Mesenchymal stem cell (in vitro differentiated cells and primary cell): Measurements from ENCODE around the gene NTHL1.
A peak's percentile ranks its signal among the peaks of the same experiment; 100 is the strongest.

ENCODE experiments used
- DNase-seq: peaks from one replicate; pipeline ENCODE4 v3.0.0-alpha.2; 2013
- H2AFZ ChIP-seq: one replicate; pipeline ENCODE4 v1.6.1; 2013; ENCODE audit warnings: low read depth, mild to moderate bottlenecking, control low read depth, inconsistent platforms, low read length, moderate library complexity
- H2AK5ac ChIP-seq: 2 replicates; pipeline ENCODE4 v1.6.1; 2013; ENCODE audit warnings: low read length, moderate library complexity, mild to moderate bottlenecking, inconsistent platforms; ENCODE audit not compliant: severe bottlenecking
- H2BK120ac ChIP-seq: one replicate; pipeline ENCODE4 v1.6.1; 2013; ENCODE audit warnings: low read depth, mild to moderate bottlenecking, inconsistent platforms, low read length, moderate library complexity
- H2BK12ac ChIP-seq, 2 experiments: one replicate each; pipeline ENCODE4 v1.6.1; 2013; ENCODE audit warnings: inconsistent platforms in 2 of 2, low read length in 2 of 2, mild to moderate bottlenecking in 2 of 2, moderate library complexity in 2 of 2, control low read depth in 1 of 2
- H2BK15ac ChIP-seq: one replicate; pipeline ENCODE4 v1.6.1; 2013; ENCODE audit warnings: mild to moderate bottlenecking, low read depth, inconsistent platforms; ENCODE audit not compliant: poor library complexity, severe bottlenecking
- H2BK5ac ChIP-seq: 2 replicates; pipeline ENCODE4 v1.6.1; 2013; ENCODE audit warnings: low read depth, mild to moderate bottlenecking, low read length, control low read depth, inconsistent platforms; ENCODE audit not compliant: poor library complexity, severe bottlenecking
- H3K14ac ChIP-seq, 2 experiments: one replicate each; pipeline ENCODE4 v1.6.1; 2013; ENCODE audit warnings: inconsistent platforms in 2 of 2, low read length in 2 of 2, control low read depth in 1 of 2, mild to moderate bottlenecking in 1 of 2, moderate library complexity in 1 of 2
- H3K18ac ChIP-seq, 2 experiments: one replicate each; pipeline ENCODE4 v1.6.1; 2013; ENCODE audit warnings: inconsistent platforms in 2 of 2, low read length in 2 of 2, control low read depth in 1 of 2, low read depth in 1 of 2, mild to moderate bottlenecking in 1 of 2
- H3K23ac ChIP-seq, 2 experiments: one replicate each; pipeline ENCODE4 v1.6.1; 2013; ENCODE audit warnings: inconsistent platforms in 2 of 2, low read length in 2 of 2, mild to moderate bottlenecking in 2 of 2, moderate library complexity in 2 of 2, control low read depth in 1 of 2
- H3K27ac ChIP-seq: 2 replicates; pipeline ENCODE4 v1.5.1; 2013; ENCODE audit warnings: mild to moderate bottlenecking, moderate library complexity, low read length, control low read depth, inconsistent platforms; ENCODE audit not compliant: poor library complexity, severe bottlenecking
- H3K27me3 ChIP-seq, 2 experiments: 2 replicates each; pipeline versions ENCODE4 v1.6.1 to v1.7.0; 2013; ENCODE audit warnings: low read length in 2 of 2, mild to moderate bottlenecking in 2 of 2, moderate library complexity in 2 of 2, control low read depth in 1 of 2, inconsistent platforms in 1 of 2; ENCODE audit not compliant: control insufficient read depth in 1 of 2, insufficient read depth in 1 of 2
- H3K36me3 ChIP-seq, 2 experiments: 2 replicates each; pipeline versions ENCODE4 v1.6.1 to v1.7.0; 2013; ENCODE audit warnings: low read length in 2 of 2, control low read depth in 1 of 2, inconsistent platforms in 1 of 2, low read depth in 1 of 2, mild to moderate bottlenecking in 1 of 2; ENCODE audit not compliant: insufficient read depth in 2 of 2, control insufficient read depth in 1 of 2
- H3K4ac ChIP-seq, 2 experiments: one replicate each; pipeline ENCODE4 v1.6.1; 2013; ENCODE audit warnings: inconsistent platforms in 2 of 2, low read length in 2 of 2, mild to moderate bottlenecking in 2 of 2, moderate library complexity in 2 of 2, control low read depth in 1 of 2, low read depth in 1 of 2
- H3K4me1 ChIP-seq: 2 replicates; pipeline ENCODE4 v1.6.1; 2013; ENCODE audit warnings: low read depth, low read length, control low read depth; ENCODE audit not compliant: control insufficient read depth, insufficient read depth
- H3K4me2 ChIP-seq: 2 replicates; pipeline ENCODE4 v1.6.1; 2013; ENCODE audit warnings: low read length, mild to moderate bottlenecking, inconsistent platforms; ENCODE audit not compliant: poor library complexity, severe bottlenecking
- H3K4me3 ChIP-seq, 2 experiments: 2 replicates each; pipeline versions ENCODE4 v1.5.1 to v1.7.0; 2013; ENCODE audit warnings: low read length in 2 of 2, mild to moderate bottlenecking in 2 of 2, control low read depth in 1 of 2, low read depth in 1 of 2; ENCODE audit not compliant: insufficient read depth in 1 of 2
- H3K79me1 ChIP-seq: replicated peaks from 2 replicates; pipeline ENCODE4 v1.6.1; 2013; ENCODE audit warnings: mild to moderate bottlenecking, control low read depth, low read length, inconsistent platforms; ENCODE audit not compliant: poor library complexity, severe bottlenecking
- H3K9ac ChIP-seq: 2 replicates; pipeline ENCODE4 v1.7.0; 2013; ENCODE audit warnings: mild to moderate bottlenecking, low read length, moderate library complexity
- H3K9me3 ChIP-seq: 2 replicates; pipeline ENCODE4 v1.7.0; 2013; ENCODE audit warnings: mild to moderate bottlenecking, low read length; ENCODE audit not compliant: control insufficient read depth
- H4K8ac ChIP-seq: one replicate; pipeline ENCODE4 v1.6.1; 2013; ENCODE audit warnings: inconsistent platforms, mild to moderate bottlenecking, low read length, moderate library complexity
- H4K91ac ChIP-seq: one replicate; pipeline ENCODE4 v1.6.1; 2013; ENCODE audit warnings: mild to moderate bottlenecking, low read length, inconsistent platforms
- WGBS: methylation state at CpG from one replicate; pipeline ENCODE4 v1.1.7; 2013; ENCODE audit warnings: mixed read lengths; 5-methylcytosine and 5-hydroxymethylcytosine counted together

The NTHL1 gene

DNA sequence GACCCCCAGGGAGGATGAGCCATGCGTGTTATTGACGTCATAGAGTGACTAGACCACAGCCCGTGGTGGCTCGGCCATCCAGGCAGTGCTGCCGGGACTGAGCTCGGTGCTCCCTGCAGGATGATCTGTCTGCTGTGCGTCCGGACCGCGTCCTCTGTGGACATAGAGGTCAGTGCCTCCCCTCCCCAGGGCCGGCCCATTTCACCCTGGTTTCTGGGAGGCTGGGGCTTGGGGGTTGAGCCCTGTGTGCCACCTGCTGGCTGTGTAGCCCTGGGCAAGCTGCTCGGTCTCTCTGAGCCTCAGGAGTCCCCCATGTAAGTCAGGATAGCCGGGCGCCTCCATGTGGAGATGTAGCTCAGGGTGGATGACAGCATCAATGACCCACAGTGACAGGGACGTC is 8.4 kb upstream of the NTHL1 start:
- H3K4me2 ChIP-seq = no peak overlapping the region
- WGBS = 87% methylated on average over 15 of the region's 15 CpGs
- no peak for DNase-seq

DNA sequence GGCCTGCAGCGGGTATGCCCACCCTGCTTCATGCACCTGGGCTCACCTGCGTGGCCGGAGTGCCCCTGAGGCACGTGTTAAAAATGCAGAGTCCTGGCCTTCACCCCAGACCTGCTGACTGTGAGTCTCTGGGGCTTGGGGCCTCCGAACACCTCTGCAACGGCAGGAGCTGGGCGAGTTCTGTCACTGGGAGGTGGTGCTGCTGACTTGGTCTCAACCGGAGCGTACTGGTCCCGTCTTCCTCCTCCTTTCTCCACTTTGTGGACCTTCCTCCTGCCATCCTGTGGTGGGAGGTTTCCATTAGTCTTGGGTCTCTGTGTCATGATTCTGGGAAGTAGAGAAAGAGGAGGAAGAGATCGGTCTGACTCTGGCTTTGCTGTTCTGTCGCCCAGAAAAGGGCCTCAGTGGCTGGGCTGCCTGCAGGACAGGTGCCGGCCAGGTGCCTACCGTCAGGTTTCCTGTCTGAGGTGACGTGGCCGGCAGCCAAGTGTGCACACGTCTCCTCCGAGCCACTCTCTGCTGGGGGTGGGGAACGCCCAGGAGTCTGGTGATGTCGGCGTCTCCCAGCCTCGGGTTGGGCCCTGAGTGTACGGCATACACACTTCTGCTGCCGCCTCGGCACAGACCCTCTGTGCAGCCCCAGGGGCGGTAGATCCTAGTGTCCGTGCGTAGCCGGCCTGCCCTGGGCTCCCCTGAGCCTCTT is 7.1 kb upstream of the NTHL1 start:
- H3K9me3 ChIP-seq = no peaks in the 10 kb centered on the region
- 97% methylated on average over 26 of the region's 29 CpGs for WGBS

More for the DNA sequence above, 8.4 kb upstream of the NTHL1 start:
- Histone ChIP-seq H3K9me3 (no peaks in the 10 kb centered on the region), H3K23ac (no peak overlapping the region), H3K27ac (no peak overlapping the region), H3K9ac (no peak overlapping the region), H2BK12ac (no peak overlapping the region), H2BK15ac (no peak overlapping the region), H4K8ac (no peak overlapping the region), H3K18ac (no peak overlapping the region), H2BK120ac (no peak overlapping the region), H3K4me3 (no peak overlapping the region), H3K4me1 (peaks cover 52% of the 10 kb centered on the region), H3K36me3 (peaks cover 74 to 84% of the 10 kb centered on the region in 2 experiments), H3K14ac (no peak overlapping the region), H4K91ac (no peak overlapping the region), H2AK5ac (no peak overlapping the region), H2AFZ (no peak overlapping the region), H3K79me1 (peaks cover 32% of the 10 kb centered on the region), H2BK5ac (no peak overlapping the region), H3K4ac (no peak overlapping the region), H3K27me3 (no peaks in the 10 kb centered on the region)

GRCh38 chr16:2053897-2054296 is 6.3 kb upstream of the NTHL1 start:
- Histone ChIP-seq H3K36me3 (peaks cover 64 to 81% of the 10 kb centered on the region in 2 experiments), H3K18ac (no peak overlapping the region), H2AK5ac (peak overlapping the region; percentile 3), H3K9ac (no peak overlapping the region), H2BK15ac (no peak overlapping the region), H3K4me2 (peak overlapping the region; percentile 5), H3K4me3 (no peak overlapping the region), H2BK12ac (no peak overlapping the region), H4K91ac (no peak overlapping the region), H3K79me1 (peaks cover 23% of the 10 kb centered on the region), H3K14ac (no peak overlapping the region), H2BK120ac (no peak overlapping the region), H2AFZ (no peak overlapping the region), H2BK5ac (no peak overlapping the region), H3K27me3 (no peaks in the 10 kb centered on the region), H3K27ac (peak overlapping the region; percentile 52), H3K23ac (no peak overlapping the region), H3K9me3 (no peaks in the 10 kb centered on the region), H3K4me1 (peaks cover 50% of the 10 kb centered on the region), H3K4ac (no peak overlapping the region), H4K8ac (no peak overlapping the region)
- DNase-seq = no peak
- WGBS = 94% methylated on average over 17 of the region's 17 CpGs

More for the DNA sequence above, 7.1 kb upstream of the NTHL1 start:
- H4K8ac ChIP-seq = no peak overlapping the region
- H3K4me2 ChIP-seq = no peak overlapping the region
- no peaks in the 10 kb centered on the region for H3K27me3 ChIP-seq
- H3K4me1 ChIP-seq = peaks cover 50% of the 10 kb centered on the region
- H2AK5ac ChIP-seq = peak overlapping the region; percentile 68
- no peak overlapping the region for H2BK12ac ChIP-seq
- H3K79me1 ChIP-seq = peaks cover 23% of the 10 kb centered on the region
- H3K9ac ChIP-seq = no peak overlapping the region
- H2BK15ac ChIP-seq = no peak overlapping the region
- H4K91ac ChIP-seq = no peak overlapping the region
- H3K4ac ChIP-seq = no peak overlapping the region
- no peak overlapping the region for H3K4me3 ChIP-seq
- H3K36me3 ChIP-seq = peaks cover 65 to 82% of the 10 kb centered on the region in 2 experiments
- no peak overlapping the region for H2BK5ac ChIP-seq
- H2BK120ac ChIP-seq = no peak overlapping the region
- no peak overlapping the region for H3K18ac ChIP-seq
- no peak overlapping the region for H3K27ac ChIP-seq
- H3K23ac ChIP-seq = no peak overlapping the region
- no peak overlapping the region for H3K14ac ChIP-seq
- no peak for DNase-seq
- H2AFZ ChIP-seq = no peak overlapping the region

DNA sequence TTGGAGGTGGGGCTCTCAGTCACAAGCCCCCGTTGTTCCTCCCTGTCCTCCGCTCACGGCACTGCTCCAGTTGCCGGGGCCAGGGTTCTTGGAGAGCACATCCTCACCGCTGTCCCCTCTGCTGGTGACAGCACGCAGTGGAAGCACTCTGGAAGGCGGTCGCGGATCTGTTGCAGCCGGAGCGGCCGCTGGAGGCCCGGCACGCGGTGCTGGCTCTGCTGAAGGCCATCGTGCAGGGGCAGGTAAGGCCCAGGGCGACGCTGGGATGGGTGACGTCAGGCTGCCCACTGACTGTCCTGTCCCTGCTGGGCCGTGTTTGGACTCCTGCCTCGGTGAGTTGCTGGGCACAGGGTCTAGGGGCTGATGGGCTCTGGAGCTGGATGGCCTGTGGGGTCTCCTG is 5.6 kb upstream of the NTHL1 start:
- H2BK15ac ChIP-seq = no peak overlapping the region
- no peak for DNase-seq
- no peak overlapping the region for H3K4ac ChIP-seq
- no peak overlapping the region for H3K23ac ChIP-seq
- H2BK12ac ChIP-seq = no peak overlapping the region
- peaks cover 24% of the 10 kb centered on the region for H3K79me1 ChIP-seq
- no peak overlapping the region for H3K9ac ChIP-seq
- no peak overlapping the region for H3K4me3 ChIP-seq
- H2AFZ ChIP-seq = no peak overlapping the region
- 99% methylated on average over 21 of the region's 21 CpGs for WGBS
- H3K14ac ChIP-seq = no peak overlapping the region
- H3K4me1 ChIP-seq = peaks cover 46% of the 10 kb centered on the region
- H4K8ac ChIP-seq = no peak overlapping the region
- H2BK120ac ChIP-seq = no peak overlapping the region
- no peak overlapping the region for H3K4me2 ChIP-seq
- H3K27ac ChIP-seq = peak overlapping the region; percentile 52
- peaks cover 59 to 74% of the 10 kb centered on the region in 2 experiments for H3K36me3 ChIP-seq
- no peaks in the 10 kb centered on the region for H3K27me3 ChIP-seq
- H2AK5ac ChIP-seq = peak overlapping the region; percentile 51
- no peak overlapping the region for H2BK5ac ChIP-seq
- no peaks in the 10 kb centered on the region for H3K9me3 ChIP-seq
- H3K18ac ChIP-seq = no peak overlapping the region
- no peak overlapping the region for H4K91ac ChIP-seq
